Left renal pelvis (tissue), 4 donors: ENCODE data around the gene TPCN1. TPM values are rescaled to one million over a fixed set of nuclear protein-coding genes. Genes with fewer than 3 reads are reported as not detected.

Source experiments
- DNase-seq, 4 donors: peaks; one replicate each; pipeline ENCODE4 v3.0.0-alpha.2; 2013; ENCODE audit warnings: low read depth in 4 of 4, low spot score in 3 of 4
- polyA plus RNA-seq, 4 donors: library from polyadenylated mRNA; unstranded; fragments of 120-200 nt; gene quantifications; one replicate each; pipeline ENCODE4 v1.2.1, GENCODE V29; 2013; ENCODE audit not compliant: insufficient read length in 4 of 4

Gene TPCN1
- 10 to 100 TPM; 20.4 to 46.8 (median 30.1) TPM for polyA plus RNA-seq

DNA sequence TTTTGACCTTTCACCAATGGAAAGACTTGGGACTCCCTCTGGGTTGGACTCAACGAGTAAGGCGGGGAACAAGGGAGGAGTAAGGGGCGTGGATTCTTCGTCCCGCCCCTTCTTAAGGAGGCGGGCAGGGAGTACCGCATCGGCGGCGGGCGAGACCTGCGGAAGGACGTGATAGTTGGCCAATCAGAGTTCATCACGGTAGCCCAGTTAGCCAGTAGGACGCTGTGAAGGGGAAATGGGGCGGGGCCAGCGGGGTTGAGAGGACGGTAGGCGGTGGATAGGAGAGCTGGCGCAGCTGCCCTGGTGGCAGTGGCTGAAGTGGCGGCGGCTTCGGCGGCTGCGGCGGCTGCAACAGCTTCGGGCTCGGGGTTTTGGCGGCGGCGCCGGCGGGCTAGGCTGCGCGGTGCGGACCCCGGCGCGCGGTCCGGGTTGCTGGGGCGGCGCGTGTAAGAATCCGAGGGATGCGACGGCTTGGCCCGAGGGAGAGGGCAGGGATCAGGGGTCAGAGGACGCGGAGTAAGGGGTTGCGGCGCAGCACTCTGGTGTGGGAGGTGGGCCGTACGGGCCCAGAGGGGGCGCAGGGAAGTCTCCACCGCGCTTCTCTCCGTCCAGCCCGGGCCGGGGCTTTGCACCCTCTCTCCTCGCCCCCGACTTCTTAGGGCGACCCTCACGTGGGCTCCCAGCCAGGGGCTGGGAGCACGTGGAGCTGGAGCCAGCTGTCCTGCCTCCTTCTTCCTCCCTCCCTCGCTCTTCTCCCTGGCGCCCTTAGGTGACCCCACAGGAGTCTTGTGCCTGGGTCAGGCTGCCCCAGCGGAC lies at the start of gene TPCN1:
Gene TPCN1 (plus strand): TSS at position 284 of the 816 bp plus-strand sequence. CDS start 5,389 bp downstream, outside the sequence.
- peak; percentile 100 for DNase-seq

GRCh38 chr12:113171543-113171942 lies 49.7 kb upstream of the TPCN1 start:
- DNase-seq: no peak

GRCh38 chr12:113172185-113172584 lies 49.1 kb upstream of the TPCN1 start:
- no peak for DNase-seq

- no peak for DNase-seq
Observed at GRCh38 chr12:113173081-113173698, 48.1 kb upstream of the TPCN1 start.

DNA sequence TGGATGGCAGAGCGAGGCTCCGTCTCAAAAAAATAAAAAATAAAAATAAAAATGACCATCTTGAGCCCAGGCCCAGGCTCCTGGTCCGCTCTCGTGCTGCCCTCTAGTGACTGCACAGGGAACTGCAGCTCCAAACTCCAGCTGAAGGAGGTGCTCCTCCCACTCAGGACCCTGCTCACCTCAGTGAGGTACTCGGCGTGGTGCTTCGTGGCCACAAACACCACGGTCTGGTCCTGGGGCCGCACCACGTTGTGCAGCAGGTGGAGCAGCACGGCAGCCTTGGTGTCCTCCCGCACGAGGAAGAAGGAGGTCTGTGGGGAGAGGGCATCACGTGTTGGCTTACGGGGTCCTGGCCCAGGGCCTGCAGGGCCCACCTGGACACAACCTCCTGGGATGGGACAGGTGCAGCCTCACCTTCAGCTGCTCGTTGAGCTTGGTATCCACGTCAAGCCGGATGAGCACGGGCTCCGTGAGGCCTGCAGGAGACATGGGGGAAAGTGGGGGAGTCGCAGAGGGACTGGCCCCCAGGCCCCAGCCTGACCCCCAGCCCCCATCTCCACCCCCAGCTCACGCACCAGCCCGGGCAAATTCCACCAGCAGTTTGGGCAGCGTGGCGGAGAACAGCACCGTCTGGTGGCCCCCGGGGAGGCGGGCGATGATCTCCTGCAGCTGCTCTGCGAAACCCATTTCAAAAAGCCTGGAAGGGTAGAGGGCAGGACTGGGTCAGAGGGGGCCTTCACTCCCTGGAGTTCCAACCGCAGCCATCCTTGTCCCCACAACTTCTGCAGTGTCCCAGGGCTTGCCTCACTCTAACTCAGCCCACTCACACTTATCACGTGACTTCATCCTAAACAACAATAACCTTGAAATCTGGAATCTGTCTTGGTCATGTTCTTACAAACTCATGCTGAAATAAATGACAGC lies 46.5 kb upstream of the TPCN1 start:
- DNase-seq: no peak

- no peak for DNase-seq
Observed at GRCh38 chr12:113179023-113179422, 42.2 kb upstream of the TPCN1 start.

DNA sequence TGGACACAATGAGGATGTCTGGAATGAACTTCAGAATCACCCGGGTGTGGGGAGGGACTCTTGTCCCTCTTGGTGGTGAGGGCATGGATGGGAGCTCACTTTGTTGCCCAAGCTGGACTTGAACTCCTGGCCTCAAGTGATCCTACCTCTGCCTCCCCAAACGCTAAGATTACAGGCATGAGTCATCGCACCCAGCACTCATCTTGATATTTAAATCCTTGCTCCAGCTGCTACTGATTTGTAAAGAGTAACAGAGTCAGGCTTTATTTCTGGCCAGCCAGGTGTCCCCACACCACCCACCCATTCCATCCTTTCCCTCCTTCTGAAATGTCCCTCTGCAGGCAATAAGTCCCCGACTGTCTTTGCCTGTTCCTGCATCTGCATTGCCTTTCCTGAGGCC lies 40.9 kb upstream of the TPCN1 start:
- DNase-seq: no peak

- no peak for DNase-seq
Observed at GRCh38 chr12:113181975-113182374, 39.3 kb upstream of the TPCN1 start.

- DNase-seq: no peak
Observed at GRCh38 chr12:113183030-113183589, 38.2 kb upstream of the TPCN1 start.

DNA sequence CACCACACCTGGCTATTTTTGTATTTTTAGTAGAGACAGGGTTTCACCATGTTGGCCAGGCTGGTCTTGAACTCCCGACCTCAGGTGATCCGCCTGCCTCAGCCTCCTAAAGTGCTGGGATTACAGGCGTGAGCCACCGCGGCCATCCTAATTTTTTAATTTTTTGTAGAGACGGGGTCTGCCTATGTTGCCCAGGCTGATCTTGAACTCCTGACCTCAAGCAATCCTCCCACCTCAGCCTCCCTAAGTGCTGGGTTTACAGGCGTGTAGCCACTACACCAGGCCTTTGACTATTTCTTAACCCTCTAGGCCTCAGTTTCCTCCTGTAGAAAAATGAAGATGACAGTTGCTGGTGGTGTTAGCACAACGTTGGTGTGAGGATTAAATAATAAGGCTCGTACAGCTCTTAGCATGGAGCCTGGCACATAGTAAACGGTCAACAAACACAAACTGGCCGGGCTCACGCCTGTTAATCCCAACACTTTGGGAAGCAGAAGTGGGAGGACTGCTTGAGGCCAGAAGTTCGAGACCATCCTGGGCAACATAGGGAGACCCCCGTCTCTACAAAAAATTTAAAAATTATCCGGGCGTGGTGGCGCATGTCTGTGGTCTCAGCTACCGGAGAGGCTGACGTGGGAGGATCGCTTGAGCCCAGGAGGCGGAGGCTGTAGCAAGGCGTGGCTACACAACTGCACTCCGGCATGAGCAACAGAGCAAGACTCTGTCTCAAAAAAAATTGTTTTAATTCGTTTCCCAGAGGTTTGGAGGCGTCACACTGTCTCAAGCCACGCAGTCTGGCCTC lies 37.0 kb upstream of the TPCN1 start:
- DNase-seq: no peak

- peak in 3 of 4 donors; percentile 70 to 79 (median 77) for DNase-seq
Observed at GRCh38 chr12:113184900-113185179, 36.4 kb upstream of the TPCN1 start.

- peak in 3 of 4 donors; percentile 63 to 71 (median 69) for DNase-seq
Observed at GRCh38 chr12:113185180-113186032, 35.9 kb upstream of the TPCN1 start, which contains the start of the genes DDX54 and RITA1. Gene DDX54, minus strand, starts transcription at chr12:113185478. Its CDS starts 27 bp downstream, at chr12:113185451. Gene RITA1, plus strand, starts transcription at chr12:113185721. Its CDS starts 1,026 bp downstream, at chr12:113186747.

- DNase-seq: no peak
Observed at GRCh38 chr12:113186033-113186365, 35.3 kb upstream of the TPCN1 start.

DNA sequence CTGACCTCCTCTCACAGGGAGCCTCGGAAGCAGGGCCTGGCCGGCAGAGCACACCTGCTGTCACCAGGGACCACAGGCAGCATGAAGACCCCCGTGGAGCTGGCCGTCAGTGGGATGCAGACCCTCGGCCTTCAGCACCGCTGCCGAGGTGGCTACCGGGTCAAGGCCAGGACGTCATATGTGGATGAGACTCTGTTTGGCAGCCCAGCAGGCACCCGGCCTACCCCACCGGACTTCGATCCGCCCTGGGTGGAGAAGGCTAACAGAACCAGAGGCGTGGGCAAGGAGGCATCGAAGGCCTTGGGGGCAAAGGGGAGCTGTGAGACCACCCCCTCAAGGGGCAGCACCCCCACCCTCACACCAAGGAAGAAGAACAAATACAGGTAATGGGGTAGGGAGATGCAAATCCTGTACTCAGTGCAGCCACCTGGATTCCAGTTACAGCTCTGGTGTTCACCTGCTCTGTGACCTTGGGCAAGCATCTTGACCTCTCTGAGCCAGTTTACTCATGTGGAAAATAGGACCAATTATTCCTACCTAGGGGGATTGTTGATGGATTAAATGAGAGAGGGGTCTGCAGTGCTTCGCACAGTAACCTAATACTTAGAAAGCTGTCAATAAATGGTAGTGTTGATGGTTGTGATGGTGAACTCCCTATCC lies 34.5 kb upstream of the TPCN1 start:
- no peak for DNase-seq

DNA sequence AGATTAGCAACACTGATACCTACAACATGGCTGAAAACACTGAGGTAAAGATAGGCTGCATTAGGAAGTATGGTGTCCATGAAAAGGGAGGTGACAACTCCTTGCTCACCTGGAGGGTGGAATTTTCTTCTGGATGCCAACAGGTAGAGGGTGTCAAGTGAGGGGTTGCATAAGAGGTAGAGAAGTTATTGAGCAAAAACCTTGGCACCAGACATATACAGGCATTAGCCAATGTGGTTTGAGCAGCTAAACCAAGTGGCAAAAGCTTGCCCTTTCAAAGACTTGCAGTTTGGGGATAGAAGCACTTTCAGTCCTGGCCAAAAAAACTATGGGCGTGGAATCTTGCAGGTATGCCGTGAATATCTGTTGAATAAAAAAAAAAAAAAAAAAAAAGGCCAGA lies 31.9 kb upstream of the TPCN1 start:
- DNase-seq: no peak

GRCh38 chr12:113190761-113191160 lies 30.5 kb upstream of the TPCN1 start:
- DNase-seq: no peak

- DNase-seq: no peak
Observed at GRCh38 chr12:113191227-113191626, 30.0 kb upstream of the TPCN1 start.

- DNase-seq: no peak
Observed at GRCh38 chr12:113194971-113195391, 26.3 kb upstream of the TPCN1 start.
